CD4-positive, alpha-beta T cell treated with Interleukin-12 subunit alpha and Interleukin-12 subunit beta, for 1 hour (primary cell): Measurements from ENCODE around the gene KCTD19.

Experiments
- DNase-seq: peaks from one replicate; pipeline ENCODE4 v3.0.0-alpha.2; 2020

KCTD19 gene

DNA sequence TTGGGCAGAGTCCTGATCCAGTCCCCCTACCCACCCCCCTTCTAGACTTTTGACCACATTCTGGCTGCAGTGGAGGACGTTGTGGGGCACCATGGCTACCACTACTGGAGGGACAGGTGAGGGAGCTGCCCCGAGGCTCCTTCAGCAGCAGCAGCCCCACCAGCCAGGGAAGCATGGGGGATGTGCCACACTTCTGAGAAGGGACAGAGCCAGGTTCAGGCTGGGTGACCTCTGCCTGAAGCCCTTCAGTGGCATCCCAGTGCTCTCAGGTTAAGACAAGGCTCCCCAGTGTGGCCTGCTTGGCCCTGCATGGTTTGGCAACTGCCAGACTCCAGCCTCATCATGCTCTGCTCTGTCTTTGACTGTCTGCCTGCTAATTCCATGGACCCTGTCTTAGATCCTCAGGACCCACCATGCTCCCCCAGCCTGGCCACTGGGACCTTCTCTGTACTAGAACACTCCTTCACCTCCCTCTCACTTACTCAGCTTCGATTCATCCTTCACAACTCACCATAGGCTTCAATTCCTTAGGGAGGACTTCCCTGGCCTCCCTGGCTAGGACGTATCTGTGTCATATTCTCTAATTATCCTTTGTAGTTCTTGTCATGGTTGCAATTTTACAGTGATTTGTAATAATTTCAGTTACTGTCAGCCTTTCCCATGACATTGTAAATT lies 68.9 kb downstream of the KCTD19 start:
- no peak for DNase-seq

DNA sequence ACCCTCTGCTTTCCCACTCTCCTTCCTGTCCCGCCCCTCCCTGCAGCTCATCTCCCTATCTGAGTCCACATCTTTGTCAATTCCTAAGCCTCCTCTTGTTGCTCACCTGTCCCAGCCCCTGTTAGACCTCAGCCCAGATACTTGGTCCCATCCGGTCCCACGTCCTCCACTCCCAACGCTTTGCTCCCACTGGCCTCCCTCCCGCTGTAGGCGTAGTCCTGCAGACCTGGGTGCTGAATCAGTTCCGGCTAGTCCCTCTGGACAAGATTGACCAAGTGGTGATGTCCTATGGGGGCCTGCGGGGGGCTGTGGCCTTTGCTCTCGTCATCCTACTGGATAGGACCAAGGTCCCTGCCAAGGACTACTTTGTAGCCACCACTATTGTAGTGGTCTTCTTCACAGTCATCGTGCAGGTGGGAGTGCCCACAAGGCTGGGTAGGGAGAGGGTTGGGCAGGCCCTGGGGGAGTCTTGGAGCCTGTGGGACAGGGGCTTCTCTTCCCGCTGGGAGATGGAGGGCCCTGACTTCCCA lies 69.8 kb downstream of the KCTD19 start:
- DNase-seq: no peak

DNA sequence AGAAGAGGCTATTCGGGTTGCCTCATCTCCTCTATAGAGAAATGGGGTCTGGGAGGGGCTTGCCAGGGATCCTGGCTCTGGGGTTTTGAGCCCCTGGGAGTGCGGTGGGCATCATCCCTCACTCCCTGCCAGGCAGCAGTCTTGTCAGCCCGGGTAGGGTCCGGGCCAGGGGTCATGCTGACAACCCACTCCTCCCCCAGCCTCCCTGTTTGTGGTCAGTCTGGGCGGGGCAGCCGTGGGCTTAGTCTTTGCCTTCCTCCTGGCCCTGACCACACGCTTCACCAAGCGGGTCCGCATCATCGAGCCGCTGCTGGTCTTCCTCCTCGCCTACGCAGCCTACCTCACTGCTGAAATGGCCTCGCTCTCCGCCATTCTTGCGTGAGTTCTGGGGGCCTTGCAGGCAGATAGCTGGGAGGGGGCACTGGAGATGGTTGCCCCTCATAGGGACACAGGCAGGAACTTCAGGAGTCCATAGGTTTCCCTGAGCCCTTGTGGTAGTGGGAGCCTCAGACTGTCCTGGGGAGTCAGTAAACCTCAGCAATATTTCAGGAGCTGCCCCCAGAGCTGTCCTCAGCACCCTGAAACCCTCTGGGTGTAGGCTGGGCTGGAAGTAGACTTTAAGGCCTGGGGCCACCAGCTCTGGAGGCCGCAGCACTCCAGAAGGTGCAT lies 70.9 kb downstream of the KCTD19 start:
- DNase-seq: no peak

- no peak for DNase-seq
These were observed 71.6 kb downstream of the KCTD19 start for GRCh38 chr16:67254801-67255552.

GRCh38 chr16:67252609-67253497 lies 73.7 kb downstream of the KCTD19 start:
- no peak for DNase-seq

DNA sequence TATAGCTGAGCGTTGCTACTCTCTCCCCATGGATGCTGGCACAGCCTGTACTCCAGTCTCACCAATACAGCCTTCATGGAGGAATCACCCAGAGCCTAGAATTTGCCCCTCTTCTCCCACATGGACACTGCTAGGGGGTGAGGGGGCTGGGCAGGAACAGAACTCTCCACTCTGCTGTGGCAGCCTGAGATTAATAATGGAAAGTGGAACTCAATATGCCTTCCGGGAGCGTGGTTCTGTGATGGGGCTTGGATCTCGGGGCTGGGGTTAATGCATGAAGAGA lies 76.6 kb downstream of the KCTD19 start:
- no peak for DNase-seq

- no peak for DNase-seq
These were observed 77.1 kb downstream of the KCTD19 start for GRCh38 chr16:67249178-67250044.

GRCh38 chr16:67248401-67249177 lies 78.0 kb downstream of the KCTD19 start, which contains the start of gene SLC9A5:
SLC9A5 (plus strand) TSS chr16:67248979; CDS start chr16:67249015, 36 bp downstream.
- peak; percentile 29 for DNase-seq

DNA sequence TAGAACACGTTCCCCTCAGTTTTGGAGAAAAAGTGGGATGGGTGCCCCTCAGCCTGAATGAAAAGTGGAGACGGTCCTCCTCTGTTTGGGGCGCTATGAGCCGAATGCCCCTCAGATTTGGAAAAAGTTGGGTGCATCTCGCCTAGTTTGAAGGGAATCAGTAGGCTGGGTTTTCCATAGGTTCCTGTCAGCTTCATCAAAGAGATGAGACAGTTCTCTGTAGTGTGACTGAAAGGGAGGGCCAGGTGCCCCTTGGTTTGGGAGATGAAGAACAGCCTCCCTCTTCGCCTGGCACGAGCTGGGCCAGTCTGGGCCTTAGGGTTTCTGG lies 78.5 kb downstream of the KCTD19 start:
- DNase-seq: no peak

DNA sequence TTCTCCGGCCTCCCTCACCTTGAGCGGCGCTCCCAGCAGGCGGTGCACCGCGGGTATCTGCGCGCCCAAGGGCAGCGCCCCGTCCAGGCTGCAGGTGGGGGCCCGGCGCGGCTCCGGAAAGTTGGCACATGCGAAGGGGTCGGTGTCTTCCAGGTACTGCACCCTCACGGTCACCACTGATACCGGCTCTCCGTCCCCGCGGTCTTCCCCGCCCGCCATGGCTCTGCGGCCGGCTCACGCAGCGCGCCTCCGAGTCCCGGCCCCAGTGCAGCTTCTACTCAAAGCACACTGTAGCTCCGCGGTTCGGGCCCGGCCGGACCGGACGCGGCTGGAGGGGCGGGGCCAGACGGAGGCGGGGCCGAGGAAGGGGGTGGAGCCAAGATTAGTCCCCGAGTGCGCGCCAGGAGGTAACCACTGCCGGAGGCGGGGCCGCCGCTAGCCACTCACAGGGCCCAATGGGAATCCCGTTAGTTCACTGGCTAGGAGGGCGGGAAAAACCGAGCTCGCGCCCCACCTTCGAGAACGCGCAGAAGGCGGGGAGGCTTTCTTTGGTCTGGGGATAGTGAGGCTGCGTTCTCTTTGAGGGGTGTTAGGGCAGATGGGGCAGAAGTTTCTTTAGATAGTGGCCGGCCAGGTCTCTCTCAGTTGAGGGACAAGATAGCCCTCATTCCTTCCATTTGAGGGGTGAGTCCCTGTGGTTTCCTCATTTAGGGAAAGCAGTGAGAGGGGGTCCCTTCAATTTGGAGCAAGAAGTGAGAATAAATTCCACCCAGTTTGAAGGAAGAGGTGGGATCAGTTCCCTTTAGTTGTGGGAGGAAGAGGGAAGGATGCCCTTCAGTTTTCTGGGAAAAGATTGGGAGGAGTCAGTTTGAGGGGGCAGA lies 79.1 kb downstream of the KCTD19 start, which contains the start of gene FHOD1:
FHOD1 (minus strand) TSS at position 290 of the 881 bp plus-strand sequence; CDS start at position 219, 71 bp downstream.
- DNase-seq: peak; percentile 96

DNA sequence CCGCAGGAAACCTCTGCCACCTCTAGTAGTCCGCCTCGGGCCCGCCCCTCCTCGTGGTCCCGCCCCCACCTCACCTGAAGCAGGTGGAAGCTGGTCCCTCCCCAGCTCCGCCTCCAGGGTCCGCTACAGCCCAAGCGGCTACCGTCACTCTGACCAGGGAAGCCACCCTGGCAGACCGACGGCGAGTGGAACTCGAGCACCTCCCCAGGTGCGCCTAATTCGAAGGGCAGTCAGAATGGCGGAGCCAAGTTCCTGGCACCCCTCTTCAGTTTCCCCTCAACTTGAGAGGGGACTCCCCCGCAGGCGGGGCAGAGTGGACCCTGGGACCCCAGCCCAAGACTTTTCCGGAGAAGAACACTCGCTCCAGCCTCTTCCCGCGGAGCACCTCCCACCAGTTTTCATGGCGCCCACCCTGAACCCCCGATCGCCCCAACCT lies 79.8 kb downstream of the KCTD19 start:
- peak; percentile 57 for DNase-seq

GRCh38 chr16:67246081-67246755 lies 80.3 kb downstream of the KCTD19 start:
- DNase-seq: peak; percentile 45

DNA sequence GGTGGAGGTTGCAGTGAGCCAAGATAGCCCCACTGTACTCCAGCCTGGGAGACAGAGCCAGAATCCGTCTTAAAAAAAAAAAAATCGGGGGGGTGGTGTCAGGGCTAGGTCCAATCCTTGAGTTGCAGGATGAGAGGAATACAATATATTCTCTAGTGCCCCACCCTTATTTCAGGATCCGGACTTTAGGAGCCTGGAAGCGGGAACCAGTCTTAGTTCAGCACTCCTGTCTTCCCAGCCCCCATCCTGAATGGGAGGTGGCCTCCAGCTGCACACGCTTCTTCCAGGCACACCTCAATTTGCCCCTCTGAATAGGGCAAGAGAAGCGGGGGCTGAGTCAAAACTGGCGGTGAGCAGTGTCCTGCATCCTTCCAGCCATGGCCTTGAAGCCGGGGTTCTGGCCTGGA lies 80.9 kb downstream of the KCTD19 start:
- no peak for DNase-seq

DNA sequence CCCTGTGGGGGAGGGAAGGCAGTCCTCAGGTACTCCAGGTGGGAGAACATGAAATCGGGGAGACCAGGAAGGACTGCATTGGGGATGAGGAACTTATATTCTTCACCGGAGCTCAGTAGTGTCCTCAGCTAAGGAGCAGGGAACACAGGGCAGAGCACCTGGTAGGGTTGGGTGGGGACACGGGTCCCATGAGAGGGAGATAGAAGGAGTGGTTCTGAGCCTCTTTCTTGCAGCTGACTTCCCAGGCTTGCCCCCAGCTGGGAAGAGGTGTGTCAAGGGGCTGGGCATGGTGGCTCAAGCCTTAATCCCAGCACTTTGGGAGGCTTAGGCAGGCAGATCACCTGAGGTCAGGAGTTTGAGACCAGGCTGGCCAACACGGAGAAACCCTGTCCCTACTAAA lies 81.4 kb downstream of the KCTD19 start:
- DNase-seq: no peak

GRCh38 chr16:67244387-67245185 lies 82.0 kb downstream of the KCTD19 start:
- DNase-seq: peak; percentile 86

GRCh38 chr16:67243481-67243880 lies 83.1 kb downstream of the KCTD19 start:
- no peak for DNase-seq

GRCh38 chr16:67242138-67242730 lies 84.3 kb downstream of the KCTD19 start:
- no peak for DNase-seq
